Spleen (tissue), 7 donors: ENCODE measurements around the gene ISM2.

Source experiments
- CTCF ChIP-seq, 11 experiments: fragments of 200-600 bp in 7 of 11; fragments of 450-650 bp in 4 of 11; sonication (generic) in 4 of 11; IDR thresholded peaks in 8 of 11; conservative IDR thresholded peaks in 3 of 11; 1 replicate in 7 of 11; 2 replicates in 4 of 11; pipeline versions ENCODE4 v1.4.0 to v1.8.0; 2016 to 2021; ENCODE audit warnings: antibody characterized with exemption in 11 of 11, inconsistent platforms in 4 of 11, mild to moderate bottlenecking in 1 of 11
- POLR2AphosphoS5 ChIP-seq, 3 donors: sonication (generic); formaldehyde crosslinking; IDR thresholded peaks; one replicate each; pipeline ENCODE4 v1.5.1; 2017; ENCODE audit warnings: antibody characterized with exemption in 3 of 3
- donor health status: DM: no; HTN: no; CAD: no; lungs with moderate emphysema.
- donor health status: DM: no; HTN: no; CAD: no.
- donor health status: DM: no; HTN: no; CAD: no.

- no peak for TF ChIP-seq CTCF (IDR thresholded peaks at IDR 0.05 in 8 of 11, conservative IDR thresholded peaks at IDR 0.05 in 3 of 11)
- TF ChIP-seq POLR2AphosphoS5 (IDR thresholded peaks at IDR 0.05) = no peak
Observed at GRCh38 chr14:77511486-77512162, 13.0 kb upstream of the ISM2 start.
